ENCODE measurements around the gene MARCHF2.
A peak's percentile ranks its signal among the peaks of the same experiment; 100 is the strongest.
"Not testable (repeated sequence)": the region's sequence is repeated elsewhere in the genome, so short reads cannot be mapped to it uniquely, and the experiment has no call there.

The MARCHF2 gene

GRCh38 chr19:8413629-8413995 lies 507 bp downstream of the MARCHF2 start:
- peak in 1 of 3 experiments; percentile 38 for DNase-seq

DNA sequence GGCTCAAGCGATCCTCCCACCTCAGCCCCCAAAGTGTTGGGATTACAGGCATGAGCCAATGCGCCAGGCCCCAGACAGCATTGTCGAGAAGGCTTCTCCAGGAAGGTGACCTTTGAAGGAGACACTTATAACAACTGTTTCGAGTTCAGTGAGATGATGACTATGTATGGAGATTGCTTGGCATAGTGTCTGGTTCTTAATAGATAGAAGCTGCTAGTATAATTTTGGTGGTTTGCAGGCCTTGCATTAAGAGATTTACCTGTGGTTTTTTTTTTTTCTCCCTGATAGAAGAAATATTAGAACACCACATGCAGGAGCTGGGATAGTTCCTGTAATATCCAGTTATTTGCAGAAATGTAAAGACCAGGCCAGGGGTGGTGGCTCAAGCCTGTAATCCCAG lies 3.7 kb downstream of the MARCHF2 start:
- no peak for DNase-seq

DNA sequence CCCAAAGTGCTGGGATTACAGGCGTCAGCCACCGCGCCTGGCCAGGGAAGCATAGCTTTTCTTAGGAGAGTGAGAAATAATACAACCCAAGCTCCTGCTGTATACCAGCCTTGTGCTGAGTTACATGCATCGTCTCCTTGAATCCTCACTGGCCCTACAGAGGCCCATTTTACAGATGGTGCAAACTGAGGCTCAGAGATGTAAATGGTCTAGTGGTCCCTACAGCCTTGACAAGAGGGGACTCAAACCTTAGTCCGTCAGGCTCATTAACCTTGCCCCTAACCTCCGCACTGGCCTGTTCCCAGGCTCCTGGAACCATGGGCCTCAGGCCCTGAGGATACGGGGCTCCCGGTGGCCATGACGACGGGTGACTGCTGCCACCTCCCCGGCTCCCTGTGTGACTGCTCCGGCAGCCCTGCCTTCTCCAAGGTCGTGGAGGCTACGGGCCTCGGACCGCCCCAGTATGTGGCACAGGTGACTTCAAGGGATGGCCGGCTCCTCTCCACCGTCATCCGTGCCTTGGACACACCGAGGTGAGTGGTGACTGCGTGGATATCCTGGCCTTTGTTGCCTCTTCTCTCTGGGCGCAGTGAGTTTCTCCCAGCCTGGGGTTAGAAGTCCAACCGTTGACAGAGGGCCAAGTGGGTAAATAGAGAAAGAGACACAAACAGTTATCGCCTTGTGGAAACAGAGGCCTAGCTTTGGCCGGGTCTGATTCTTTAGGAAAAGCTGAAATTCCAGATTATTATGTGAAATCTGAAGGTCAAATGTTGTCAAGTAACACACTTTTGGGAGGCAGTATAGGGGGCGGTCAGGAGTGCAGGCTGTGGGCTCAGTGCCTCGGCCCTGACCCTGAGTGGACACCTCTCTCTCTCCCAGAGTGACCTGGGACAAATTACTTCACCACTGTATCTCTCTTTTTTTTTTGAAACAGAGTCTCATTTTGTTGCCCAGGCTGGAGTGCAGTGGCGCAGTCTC lies 8.7 kb downstream of the MARCHF2 start:
- DNase-seq = no peak

GRCh38 chr19:8423817-8424223 lies 10.7 kb downstream of the MARCHF2 start:
- no peak for DNase-seq

DNA sequence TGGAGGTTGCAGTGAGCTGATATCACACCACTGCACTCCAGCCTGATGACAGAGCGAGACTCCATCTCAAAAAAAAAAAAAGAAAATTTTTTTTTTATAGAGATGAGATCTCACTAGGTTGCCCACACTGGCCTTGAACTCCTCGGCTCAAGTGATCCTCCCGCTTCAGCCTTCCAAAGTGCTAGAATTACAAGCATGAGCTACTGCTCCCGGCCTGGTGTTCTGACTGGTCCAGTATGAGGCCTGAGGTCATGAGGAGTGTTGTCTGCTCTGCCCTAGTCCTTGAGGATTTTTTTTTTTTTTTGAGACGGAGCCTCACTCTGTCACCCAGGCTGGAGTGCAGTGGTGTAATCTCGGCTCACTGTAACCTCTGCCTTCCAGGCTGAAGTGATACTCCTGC lies 12.2 kb downstream of the MARCHF2 start:
- not testable (repeated sequence) for DNase-seq

DNA sequence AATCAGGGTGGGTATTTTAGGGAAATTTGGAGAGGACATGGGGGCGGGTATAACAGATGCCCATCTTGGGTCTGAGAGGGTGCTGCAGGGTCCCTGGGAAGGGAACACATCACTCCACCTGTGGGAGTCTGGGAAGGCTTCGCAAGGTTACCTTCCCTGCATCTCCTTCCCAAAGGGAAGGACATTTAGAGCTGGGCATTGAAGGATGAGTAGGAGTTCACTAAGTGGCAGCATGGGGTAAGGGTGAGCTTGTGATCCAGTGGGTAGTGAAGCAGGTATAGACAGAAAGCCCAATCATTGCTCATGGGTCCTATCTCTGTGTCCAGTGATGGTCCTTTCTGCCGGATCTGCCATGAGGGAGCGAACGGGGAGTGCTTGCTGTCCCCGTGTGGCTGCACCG lies 13.2 kb downstream of the MARCHF2 start:
- no peak for DNase-seq

GRCh38 chr19:8429044-8429443 lies 15.9 kb downstream of the MARCHF2 start:
- no peak for DNase-seq

GRCh38 chr19:8429826-8430225 lies 16.7 kb downstream of the MARCHF2 start:
- no peak for DNase-seq

DNA sequence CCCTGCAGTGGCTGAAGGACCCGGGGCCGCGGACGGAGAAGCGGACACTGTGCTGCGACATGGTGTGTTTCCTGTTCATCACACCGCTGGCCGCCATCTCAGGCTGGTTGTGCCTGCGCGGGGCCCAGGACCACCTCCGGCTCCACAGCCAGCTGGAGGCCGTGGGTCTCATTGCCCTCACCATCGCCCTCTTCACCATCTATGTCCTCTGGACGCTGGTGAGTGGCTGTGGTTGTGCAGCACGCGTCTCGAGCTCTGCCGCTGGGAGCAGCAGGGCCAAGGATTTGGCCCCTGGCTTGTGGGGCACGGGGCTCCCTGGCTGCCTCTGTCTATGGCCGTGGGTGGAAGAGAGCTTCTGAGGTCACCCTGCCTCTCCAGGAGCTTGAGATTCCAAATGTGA lies 17.5 kb downstream of the MARCHF2 start:
- DNase-seq = no peak

DNA sequence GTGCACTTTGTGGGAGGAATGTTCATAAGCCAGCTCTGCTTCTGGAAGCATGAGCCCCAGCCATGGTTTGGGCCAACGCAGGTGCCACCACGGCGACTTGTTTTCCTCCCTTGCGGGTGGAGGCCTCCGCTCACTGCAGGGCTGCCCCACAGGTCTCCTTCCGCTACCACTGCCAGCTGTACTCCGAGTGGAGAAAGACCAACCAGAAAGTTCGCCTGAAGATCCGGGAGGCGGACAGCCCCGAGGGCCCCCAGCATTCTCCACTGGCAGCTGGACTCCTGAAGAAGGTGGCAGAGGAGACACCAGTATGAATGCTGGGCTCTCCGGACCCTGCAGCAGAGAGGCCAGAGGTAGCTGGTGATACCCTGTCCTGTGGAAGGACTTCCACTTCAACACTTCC lies 25.1 kb downstream of the MARCHF2 start:
- DNase-seq = no peak

DNA sequence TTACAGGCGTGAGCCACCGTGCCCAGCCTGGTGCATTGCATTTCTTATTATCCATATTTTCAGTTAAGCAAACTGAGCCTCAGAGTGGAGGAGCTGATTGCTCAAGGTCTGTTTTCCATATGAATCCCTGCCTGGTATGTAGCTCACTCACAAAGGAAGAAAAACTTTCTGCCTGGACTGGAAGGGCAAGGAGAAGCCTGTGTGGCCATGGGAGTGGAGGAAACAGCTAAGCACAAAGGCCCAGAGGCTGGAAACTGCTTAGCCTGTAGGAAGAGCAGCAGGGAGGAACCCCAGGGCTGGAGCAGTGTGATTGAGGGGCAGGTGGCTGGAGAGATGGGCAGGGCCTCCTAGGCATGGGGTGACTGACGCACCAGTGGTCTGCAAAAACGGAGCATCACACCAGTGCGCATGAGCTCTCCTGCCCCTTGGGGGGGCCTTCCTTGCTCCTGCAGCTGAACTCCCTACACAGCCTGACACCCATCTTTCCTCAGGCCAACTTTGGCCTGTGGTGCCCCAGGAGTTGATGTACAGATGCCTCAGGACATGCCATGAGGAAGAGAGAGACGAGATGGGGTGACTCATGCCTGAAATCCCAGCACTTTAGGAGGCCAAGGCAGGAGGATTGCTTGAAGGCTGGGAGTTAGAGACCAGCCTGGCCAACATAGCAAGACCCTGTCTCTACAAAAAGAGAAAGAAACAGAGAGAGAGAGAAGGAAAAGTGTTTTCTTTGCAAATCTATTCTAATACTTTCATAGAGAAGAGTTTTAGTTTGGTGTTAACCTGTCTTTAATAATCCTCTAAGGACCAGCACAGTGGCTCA lies 28.8 kb downstream of the MARCHF2 start:
- DNase-seq = no peak

GRCh38 chr19:8444140-8444676 lies 31.1 kb downstream of the MARCHF2 start:
- not testable (repeated sequence) for DNase-seq

DNA sequence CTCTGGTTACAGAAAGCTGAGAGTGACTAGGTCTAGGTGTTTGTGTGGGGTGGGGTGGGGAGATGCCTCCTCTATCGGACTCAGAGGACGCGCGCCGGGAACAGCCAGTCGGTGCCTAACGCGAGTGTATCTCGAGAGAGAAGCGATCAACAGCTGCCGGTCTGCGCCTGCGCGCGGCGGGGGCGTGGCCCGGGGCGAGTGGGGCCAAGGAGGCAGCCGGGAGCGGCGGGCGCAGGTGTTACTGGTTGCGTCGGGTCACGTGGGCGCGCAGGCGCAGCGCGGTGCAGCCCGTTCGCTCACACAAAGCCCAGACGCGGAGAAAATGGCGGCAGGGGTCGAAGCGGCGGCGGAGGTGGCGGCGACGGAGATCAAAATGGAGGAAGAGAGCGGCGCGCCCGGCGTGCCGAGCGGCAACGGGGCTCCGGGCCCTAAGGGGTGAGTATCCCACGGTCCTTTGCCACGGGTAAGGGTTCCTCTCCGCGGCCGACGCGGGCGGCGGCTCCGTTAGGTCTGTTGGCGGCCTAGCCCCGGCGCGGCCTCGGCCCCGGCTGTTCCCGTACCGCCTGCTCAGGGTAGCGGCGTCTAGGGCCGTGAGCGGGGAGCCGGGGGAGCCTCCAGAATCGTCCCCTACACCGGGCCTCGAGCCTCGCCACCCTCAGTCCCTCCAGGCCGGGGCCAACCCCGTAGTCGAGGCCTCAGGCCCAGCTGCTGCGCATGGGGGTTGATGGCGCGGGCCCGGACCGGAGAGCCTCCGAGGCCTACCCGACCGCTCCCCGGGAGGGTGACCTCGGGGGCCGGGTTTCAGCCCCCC lies 31.8 kb downstream of the MARCHF2 start, which contains the start of gene HNRNPM:
TSS of gene HNRNPM (plus strand) at position 299 of the 811 bp plus-strand sequence. CDS start at position 323, 24 bp downstream.
- peak; percentile 95 to 99 (median 99) for DNase-seq

DNA sequence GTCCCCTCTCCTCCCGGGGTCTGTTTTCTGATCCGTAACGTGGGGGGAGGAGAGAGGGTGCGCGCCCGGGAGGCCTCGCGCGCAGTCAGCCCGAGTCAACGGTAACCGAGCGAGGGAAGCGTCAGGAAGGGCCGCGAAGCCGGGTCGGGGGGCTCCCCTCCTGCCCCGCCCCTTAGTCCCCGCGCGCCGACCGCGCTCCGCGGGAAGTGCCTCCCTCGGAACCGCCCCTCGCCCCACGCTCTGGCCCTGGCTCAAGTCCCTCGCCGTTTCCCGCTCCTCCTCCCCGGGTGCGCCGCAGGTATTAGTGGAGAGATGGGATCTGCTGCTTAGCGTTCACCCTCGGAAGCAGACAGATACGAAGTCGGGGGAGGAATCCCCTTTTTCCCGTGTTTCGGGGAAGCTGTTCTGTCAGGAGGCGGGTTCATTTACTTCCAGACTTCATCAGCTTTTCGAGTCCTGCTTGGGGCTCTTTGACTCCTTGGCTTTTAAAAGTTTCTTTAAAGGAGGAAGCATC lies 32.4 kb downstream of the MARCHF2 start:
- DNase-seq = peak in 2 of 3 experiments; percentile 63 to 68

- DNase-seq = no peak
These were observed 33.1 kb downstream of the MARCHF2 start for GRCh38 chr19:8446061-8446709.

DNA sequence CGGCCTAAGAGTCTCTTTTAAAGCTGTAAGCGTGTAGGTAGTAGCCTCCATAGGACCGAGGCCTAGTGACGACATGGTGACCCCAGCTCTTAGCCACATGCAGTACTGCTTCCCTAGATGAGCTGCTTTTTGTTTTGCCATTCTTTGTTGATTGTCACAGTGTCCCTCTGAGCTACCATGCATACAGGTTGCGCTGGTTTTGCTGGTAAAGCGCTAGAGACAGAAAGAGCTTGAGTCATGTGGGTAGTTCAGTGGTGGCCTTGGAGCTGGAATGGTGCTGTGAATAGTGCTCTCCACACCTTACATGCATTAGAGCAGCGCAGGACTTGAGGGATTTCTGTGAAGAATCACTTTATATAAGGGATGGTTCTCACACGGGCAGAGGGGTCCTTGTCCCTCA lies 36.7 kb downstream of the MARCHF2 start:
- DNase-seq = no peak

GRCh38 chr19:8451377-8451776 lies 38.3 kb downstream of the MARCHF2 start:
- no peak for DNase-seq

DNA sequence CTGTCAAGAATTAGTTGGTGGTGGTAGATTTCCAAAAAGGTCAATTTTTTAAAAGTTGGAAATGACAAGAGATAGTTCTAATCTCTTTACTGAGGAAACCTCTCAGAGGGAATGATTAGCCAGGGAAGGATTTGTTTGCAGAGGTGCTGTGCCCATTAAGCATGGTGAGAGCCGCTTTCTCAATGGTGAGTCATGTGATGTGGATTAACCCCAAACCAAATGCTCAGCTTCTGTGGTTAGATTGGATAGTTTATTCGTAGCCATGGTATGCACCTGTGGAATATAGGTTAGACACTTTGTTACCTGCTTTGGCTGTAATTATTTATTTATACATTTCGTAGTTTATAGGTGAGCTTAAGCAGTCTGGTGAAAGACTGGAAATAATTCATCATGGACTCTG lies 38.8 kb downstream of the MARCHF2 start:
- peak in 1 of 3 experiments; percentile 13 for DNase-seq

DNA sequence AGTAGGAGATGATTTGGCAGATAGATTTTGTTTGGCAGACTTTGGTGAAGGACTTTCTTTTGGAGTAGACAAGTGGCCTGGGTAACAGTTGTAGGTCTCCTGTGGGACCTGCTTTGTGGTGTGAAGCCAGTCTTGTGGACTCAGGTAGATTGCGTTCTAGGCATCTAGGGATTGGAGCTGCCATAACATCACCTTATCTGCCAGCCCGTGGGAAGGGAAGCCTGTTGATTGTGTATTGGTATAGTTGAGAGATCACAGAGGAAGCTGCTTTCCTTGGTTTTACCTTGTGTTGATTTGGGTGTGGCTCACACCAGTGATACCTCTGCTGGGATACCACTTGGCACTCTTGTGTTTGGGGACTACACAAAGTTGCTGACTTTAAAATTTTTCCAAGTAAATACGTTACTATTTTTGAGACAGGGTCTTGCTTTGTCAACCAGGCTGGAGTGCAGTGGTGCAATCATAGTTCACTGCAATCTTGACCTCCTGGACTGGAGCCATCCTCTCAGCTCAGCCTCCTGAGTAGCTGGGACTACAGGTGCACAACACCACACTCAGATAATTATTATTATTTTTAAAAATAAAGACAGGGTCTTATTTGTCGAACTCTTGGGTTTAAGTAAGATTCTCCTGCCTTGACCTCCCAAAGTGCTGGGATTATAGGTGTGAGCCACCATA lies 39.5 kb downstream of the MARCHF2 start:
- DNase-seq = no peak

GRCh38 chr19:8453616-8454015 lies 40.5 kb downstream of the MARCHF2 start:
- no peak for DNase-seq

GRCh38 chr19:8454218-8454617 lies 41.1 kb downstream of the MARCHF2 start:
- no peak for DNase-seq
